Testis (tissue), 3 donors: Measurements from ENCODE around the gene KCNQ1OT1. TPM values are rescaled to one million over a fixed set of nuclear protein-coding genes. Genes with fewer than 3 reads are reported as not detected.
A peak's percentile ranks its signal among the peaks of the same experiment; 100 is the strongest.

ENCODE experiments used
- DNase-seq: peaks from one replicate; pipeline ENCODE4 v3.0.0-alpha.2; 2019
- H3K27ac ChIP-seq, 2 donors: fragments of 200-600 bp; sonication (generic); one replicate each; pipeline ENCODE4 v1.5.1; 2019
- H3K27me3 ChIP-seq: fragments of 200-600 bp; sonication (generic); one replicate; pipeline ENCODE4 v1.5.1; 2019
- H3K36me3 ChIP-seq: fragments of 200-600 bp; sonication (generic); one replicate; pipeline ENCODE4 v1.5.1; 2017; ENCODE audit warnings: low read depth; ENCODE audit errors: missing control alignments
- H3K4me1 ChIP-seq: fragments of 200-600 bp; sonication (generic); one replicate; pipeline ENCODE4 v1.5.1; 2019
- H3K4me3 ChIP-seq, 2 donors: fragments of 200-600 bp; sonication (generic); one replicate each; pipeline ENCODE4 v1.5.1; 2017 to 2019
- H3K9me3 ChIP-seq: fragments of 200-600 bp; sonication (generic); one replicate; pipeline ENCODE4 v1.5.1; 2017
- POLR2A ChIP-seq: fragments of 450-650 bp; IDR thresholded peaks from one replicate; pipeline ENCODE4 v1.6.1; 2017; ENCODE audit warnings: antibody characterized with exemption, mild to moderate bottlenecking, moderate library complexity
- WGBS, 2 donors: methylation state at CpG; one replicate each; pipeline ENCODE4 v1.1.5; 2018; 5-methylcytosine and 5-hydroxymethylcytosine counted together
- intact Hi-C: fragments of 100-400 bp; cut with DNase I; formaldehyde crosslinking; loops from one replicate; pipeline ENCODE4 v1.15.1; 2023; ENCODE audit warnings: low total_unique reads
- polyA plus RNA-seq: library from polyadenylated mRNA; stranded (reverse); fragments of 350-450 nt; fragmentation: Illumina TruSeq; extraction: RNeasy Lipid Tissue Mini Kit (QIAGEN cat#74804); gene quantifications from one replicate; pipeline ENCODE4 v1.2.3, GENCODE V29; 2014; ENCODE audit warnings: low read depth, low replicate concordance; ENCODE audit not compliant: insufficient read depth
- total RNA-seq, 2 donors: library from RNA; depleted of rRNA; stranded (reverse); fragments of >200 nt; gene quantifications; one replicate each; pipeline ENCODE4 v1.2.3, GENCODE V29; 2016
- TF ChIP-seq, protein P1 (sequence below), 3 experiments: fragments of 450-650 bp in 2 of 3; fragments of 200-600 bp in 1 of 3; sonication (generic) in 1 of 3; IDR thresholded peaks; one replicate each; pipeline ENCODE4 v1.5.1; 2016 to 2019; ENCODE audit warnings: antibody characterized with exemption in 3 of 3, mild to moderate bottlenecking in 2 of 3, moderate library complexity in 1 of 3

KCNQ1OT1 gene
- total and polyA plus RNA-seq, 3 donors from 2014 or later = 0.20 to 5.9 (median 4.0) TPM

- H3K36me3 ChIP-seq = no peaks in the 10 kb centered on the region
- H3K27ac ChIP-seq = no peak overlapping the region
- no peak for DNase-seq
- intact Hi-C loops = no loop called here
- TF ChIP-seq, protein P1, sequence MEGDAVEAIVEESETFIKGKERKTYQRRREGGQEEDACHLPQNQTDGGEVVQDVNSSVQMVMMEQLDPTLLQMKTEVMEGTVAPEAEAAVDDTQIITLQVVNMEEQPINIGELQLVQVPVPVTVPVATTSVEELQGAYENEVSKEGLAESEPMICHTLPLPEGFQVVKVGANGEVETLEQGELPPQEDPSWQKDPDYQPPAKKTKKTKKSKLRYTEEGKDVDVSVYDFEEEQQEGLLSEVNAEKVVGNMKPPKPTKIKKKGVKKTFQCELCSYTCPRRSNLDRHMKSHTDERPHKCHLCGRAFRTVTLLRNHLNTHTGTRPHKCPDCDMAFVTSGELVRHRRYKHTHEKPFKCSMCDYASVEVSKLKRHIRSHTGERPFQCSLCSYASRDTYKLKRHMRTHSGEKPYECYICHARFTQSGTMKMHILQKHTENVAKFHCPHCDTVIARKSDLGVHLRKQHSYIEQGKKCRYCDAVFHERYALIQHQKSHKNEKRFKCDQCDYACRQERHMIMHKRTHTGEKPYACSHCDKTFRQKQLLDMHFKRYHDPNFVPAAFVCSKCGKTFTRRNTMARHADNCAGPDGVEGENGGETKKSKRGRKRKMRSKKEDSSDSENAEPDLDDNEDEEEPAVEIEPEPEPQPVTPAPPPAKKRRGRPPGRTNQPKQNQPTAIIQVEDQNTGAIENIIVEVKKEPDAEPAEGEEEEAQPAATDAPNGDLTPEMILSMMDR (IDR thresholded peaks at IDR 0.05) = no peak
- no peak for TF ChIP-seq POLR2A
- H3K4me1 ChIP-seq = peaks cover 2% of the 10 kb centered on the region
- H3K27me3 ChIP-seq = no peaks in the 10 kb centered on the region
- no peak overlapping the region for H3K4me3 ChIP-seq
- no peaks in the 10 kb centered on the region for H3K9me3 ChIP-seq
- 91% methylated on average over 5 of the region's 5 CpGs for WGBS, 2 donors
These were observed 2.2 kb upstream of the KCNQ1OT1 start for GRCh38 chr11:2701898-2702434.

DNA sequence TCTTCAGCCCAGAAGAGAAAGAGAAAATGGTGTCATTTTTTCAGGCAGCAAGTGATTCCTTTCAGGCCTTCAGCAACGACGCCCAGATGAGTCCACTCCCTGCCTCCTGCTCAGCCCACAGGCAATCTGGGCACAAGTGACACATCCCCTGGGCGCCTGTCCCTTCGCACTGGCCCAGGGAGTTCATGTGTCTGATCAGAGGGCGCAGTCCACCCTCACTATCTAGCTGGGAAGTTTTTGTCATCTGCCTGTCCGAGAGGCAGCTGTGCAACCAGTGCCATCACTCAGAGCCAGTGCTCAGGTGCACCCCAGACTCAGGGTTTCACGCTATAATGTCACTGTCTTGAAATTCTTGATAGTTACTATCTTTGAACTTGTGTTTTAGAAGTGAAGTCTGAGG is 1.4 kb upstream of the KCNQ1OT1 start:
- Histone ChIP-seq H3K27me3 (no peaks in the 10 kb centered on the region), H3K4me3 (no peak overlapping the region), H3K36me3 (no peaks in the 10 kb centered on the region), H3K4me1 (peaks cover 2% of the 10 kb centered on the region), H3K9me3 (no peaks in the 10 kb centered on the region), H3K27ac (peak overlapping the region in 1 of 2 donors; percentile 89)
- no peak for TF ChIP-seq POLR2A
- TF ChIP-seq, protein P1 (IDR thresholded peaks at IDR 0.05) = no peak
- no peak for DNase-seq
- 68 to 75% methylated on average over 3 to 7 of the region's 7 CpGs for WGBS, 2 donors
- intact Hi-C loops = no loop called here

DNA sequence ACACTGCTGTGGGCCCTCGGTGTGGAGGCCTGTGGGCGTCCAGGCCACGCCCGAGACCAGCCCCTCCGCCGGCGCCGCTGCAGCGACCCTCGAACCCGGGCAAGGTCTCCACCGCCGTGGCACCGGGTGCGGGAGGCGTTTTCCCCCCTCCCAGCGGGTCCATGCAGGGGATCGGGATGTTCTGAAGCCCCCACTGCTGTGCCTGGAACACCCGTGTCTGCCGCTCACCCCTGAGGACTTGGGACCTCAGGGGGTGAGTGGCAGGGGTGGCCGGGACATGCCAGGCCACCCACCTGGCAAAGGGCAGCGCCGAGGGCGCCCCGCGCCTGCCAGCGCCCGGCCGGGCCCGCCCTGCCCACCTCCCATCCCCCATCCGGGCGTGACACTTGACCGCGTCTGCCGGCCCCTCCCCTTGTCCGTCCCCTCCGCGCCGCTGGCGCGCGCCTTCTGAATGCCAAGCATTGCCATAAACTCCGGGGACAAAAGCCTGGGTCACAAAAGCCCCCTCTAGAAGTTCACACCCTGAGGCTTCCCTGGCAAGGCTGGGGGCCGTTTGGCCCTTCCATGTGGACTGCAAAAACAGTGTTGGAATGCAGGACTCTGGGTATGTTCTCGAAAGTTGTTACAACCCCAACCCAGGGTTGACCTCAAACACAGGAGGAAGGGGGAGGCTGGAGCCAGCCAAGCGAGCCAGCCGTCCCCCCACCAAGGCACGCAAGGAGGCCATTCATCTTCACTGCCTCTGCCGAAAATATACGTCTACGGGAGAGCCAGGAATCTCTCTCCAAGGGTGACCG is 819 bp upstream of the KCNQ1OT1 start:
- no peak for TF ChIP-seq POLR2A
- TF ChIP-seq, protein P1 (IDR thresholded peaks at IDR 0.05) = no peak
- no peaks in the 10 kb centered on the region for H3K36me3 ChIP-seq
- peak; percentile 68 for DNase-seq
- WGBS, 2 donors = 47 to 59% methylated on average over 33 to 38 of the region's 52 CpGs
- H3K4me3 ChIP-seq = peak overlapping the region; percentile 73 to 87
- intact Hi-C loops = no loop called here
- peaks cover 2% of the 10 kb centered on the region for H3K4me1 ChIP-seq
- no peaks in the 10 kb centered on the region for H3K27me3 ChIP-seq
- peak overlapping the region; percentile 89 to 90 for H3K27ac ChIP-seq
- H3K9me3 ChIP-seq = no peaks in the 10 kb centered on the region

- Histone ChIP-seq H3K9me3 (no peaks in the 10 kb centered on the region), H3K4me3 (peak overlapping the region; percentile 73 to 87), H3K36me3 (no peaks in the 10 kb centered on the region), H3K4me1 (peaks cover 2% of the 10 kb centered on the region), H3K27ac (peak overlapping the region; percentile 26 to 89), H3K27me3 (no peaks in the 10 kb centered on the region)
- peak; percentile 28 for DNase-seq
- WGBS, 2 donors = 35 to 65% methylated on average over 12 to 31 of the region's 31 CpGs
- intact Hi-C loops = no loop called here
- TF ChIP-seq, protein P1 (IDR thresholded peaks at IDR 0.05) = no peak
- no peak for TF ChIP-seq POLR2A
These were observed 636 bp downstream of the KCNQ1OT1 start for GRCh38 chr11:2699185-2699530.
